ENCODE measurements around the gene PPP1R13B. TPM values are rescaled to one million over a fixed set of nuclear protein-coding genes. Genes with fewer than 3 reads are reported as not detected.
"Not testable (repeated sequence)": the region's sequence is repeated elsewhere in the genome, so short reads cannot be mapped to it uniquely, and the experiment has no call there.

The PPP1R13B gene
- total and polyA plus RNA-seq, 12 donors = 21.6 to 124 (median 75.5) TPM

DNA sequence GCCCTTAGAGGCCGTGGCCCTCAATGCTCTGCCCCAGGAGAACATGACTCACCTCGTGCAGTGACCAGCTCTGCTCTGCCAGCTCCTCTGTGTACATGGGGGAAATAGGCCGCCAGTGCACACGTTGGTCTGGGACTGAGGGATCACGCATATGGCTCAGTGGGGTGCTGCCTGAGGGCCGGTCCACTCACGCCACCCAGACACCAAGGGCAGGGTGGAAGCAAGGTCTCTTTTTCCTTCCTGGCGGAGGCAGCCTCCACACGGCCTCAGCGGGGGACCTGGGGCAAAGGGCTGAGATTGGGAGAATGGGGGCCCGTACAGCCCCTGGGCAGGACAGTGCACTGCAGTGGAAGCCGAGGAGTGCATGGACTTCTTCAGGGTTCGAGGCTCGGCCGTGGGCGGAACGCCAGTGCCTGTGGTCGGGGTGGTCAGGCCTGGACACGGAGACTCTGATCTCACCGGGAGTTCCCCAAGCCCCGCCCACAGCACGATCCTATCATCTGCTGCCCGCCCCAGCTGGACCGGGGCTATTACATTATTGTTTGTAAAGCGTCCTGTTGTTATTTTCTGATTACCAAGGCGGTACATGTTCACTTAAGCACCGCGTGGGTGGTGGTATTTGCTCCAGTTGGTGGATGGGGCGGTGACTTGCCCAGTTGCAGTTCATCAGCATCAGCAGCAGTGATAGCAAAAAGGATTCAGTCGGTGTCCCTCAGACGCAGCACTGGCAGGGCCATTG lies 42.1 kb upstream of the PPP1R13B start:
- no peak overlapping the region for H3K4me3 ChIP-seq
- ATAC-seq = peak in 5 of 8 donors; percentile 3 to 43 (median 32)
- intact Hi-C loops (cut with DNase I) = loop anchor here in 1 of 10 donors (2.0 kb wide), 1 partner anchor 19 kb away; no protein-coding TSS in a partner anchor
- peaks cover 8 to 35% (median 23%) of the 10 kb centered on the region in 9 donors for H3K4me1 ChIP-seq
- DNase-seq = peak in 1 of 2 donors; percentile 37
- no peaks in the 10 kb centered on the region for H3K9me3 ChIP-seq
- H3K27ac ChIP-seq = peak overlapping the region in 2 of 10 donors; percentile 20 to 44
- H3K27me3 ChIP-seq = no peaks in the 10 kb centered on the region
- 55 to 64% methylated on average over 31 of the region's 31 CpGs for WGBS, 2 donors
- TF ChIP-seq CTCF (IDR thresholded peaks at IDR 0.05) = no peak
- H3K36me3 ChIP-seq = no peaks in the 10 kb centered on the region

DNA sequence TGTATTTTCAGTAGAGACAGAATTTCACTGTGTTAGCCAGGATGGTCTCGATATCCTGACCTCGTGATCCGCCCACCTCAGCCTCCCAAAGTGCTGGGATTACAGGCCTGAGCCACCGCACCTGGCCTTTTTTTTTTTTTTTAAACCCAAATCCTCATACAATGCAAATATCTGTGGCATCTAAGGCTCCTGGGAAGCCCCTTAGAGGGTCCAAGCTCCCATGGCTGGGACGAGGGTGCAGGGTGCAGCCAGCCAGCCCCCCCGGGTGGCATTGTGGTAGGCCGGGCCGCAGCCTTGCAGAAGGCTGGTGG lies 41.6 kb upstream of the PPP1R13B start:
- H3K27me3 ChIP-seq; intact Hi-C loops (cut with DNase I); H3K9me3 ChIP-seq; DNase-seq; H3K4me3 ChIP-seq; H3K36me3 ChIP-seq; ATAC-seq; H3K27ac ChIP-seq: not testable (repeated sequence)
- peaks cover 8 to 35% (median 22%) of the 10 kb centered on the region in 9 donors for H3K4me1 ChIP-seq
- WGBS, 2 donors = 95 to 98% methylated on average over 5 to 8 of the region's 8 CpGs

GRCh38 chr14:103887557-103888115 lies 40.3 kb upstream of the PPP1R13B start:
- no peaks in the 10 kb centered on the region for H3K9me3 ChIP-seq
- ATAC-seq (no peak), DNase-seq (no peak)
- H3K36me3 ChIP-seq = no peaks in the 10 kb centered on the region
- no peak for TF ChIP-seq CTCF (IDR thresholded peaks at IDR 0.05)
- intact Hi-C loops (cut with DNase I) = no loop called here
- peaks cover 9 to 42% (median 28%) of the 10 kb centered on the region in 9 donors for H3K4me1 ChIP-seq
- 85 to 90% methylated on average over 10 of the region's 10 CpGs for WGBS, 2 donors
- no peaks in the 10 kb centered on the region for H3K27me3 ChIP-seq
- no peak overlapping the region for H3K27ac ChIP-seq
- H3K4me3 ChIP-seq = no peak overlapping the region

DNA sequence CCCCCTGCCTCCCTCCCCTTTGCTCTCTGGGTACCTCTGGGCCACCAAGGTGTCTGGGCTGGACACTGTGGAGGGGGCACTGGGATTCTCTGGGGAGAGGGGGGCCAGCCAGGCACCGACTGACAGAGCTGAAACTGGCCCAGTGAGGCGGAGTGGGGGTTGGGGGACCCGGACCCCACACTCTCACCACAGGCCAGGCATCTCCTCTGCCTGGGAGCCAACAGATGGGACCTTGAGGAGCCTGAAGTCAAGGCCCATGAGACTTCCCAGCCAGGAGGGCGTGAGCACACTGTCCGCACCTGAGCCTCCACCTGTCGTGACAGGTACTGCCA lies 39.8 kb upstream of the PPP1R13B start:
- TF ChIP-seq CTCF (IDR thresholded peaks at IDR 0.05) = no peak
- intact Hi-C loops (cut with DNase I) = no loop called here
- Histone ChIP-seq H3K36me3 (no peaks in the 10 kb centered on the region), H3K9me3 (no peaks in the 10 kb centered on the region), H3K4me3 (no peak overlapping the region), H3K27me3 (no peaks in the 10 kb centered on the region), H3K4me1 (peaks cover 14 to 47% (median 33%) of the 10 kb centered on the region in 9 donors), H3K27ac (no peak overlapping the region)
- ATAC-seq = no peak
- 85 to 92% methylated on average over 6 of the region's 6 CpGs for WGBS, 2 donors
- DNase-seq = no peak
